Panc1 (cell line): ENCODE results near the gene BTBD9.

Experiments
- SIN3A ChIP-seq: IDR thresholded peaks from 2 replicates; pipeline ENCODE4 v1.6.1; 2012; ENCODE audit warnings: low read depth, mild to moderate bottlenecking, low read length, moderate library complexity, borderline replicate concordance; ENCODE audit not compliant: insufficient read depth
- TF ChIP-seq, protein P1 (sequence below): fragments of 450-650 bp; IDR thresholded peaks from 2 replicates; pipeline ENCODE4 v1.5.1; 2017; ENCODE audit warnings: mild to moderate bottlenecking

DNA sequence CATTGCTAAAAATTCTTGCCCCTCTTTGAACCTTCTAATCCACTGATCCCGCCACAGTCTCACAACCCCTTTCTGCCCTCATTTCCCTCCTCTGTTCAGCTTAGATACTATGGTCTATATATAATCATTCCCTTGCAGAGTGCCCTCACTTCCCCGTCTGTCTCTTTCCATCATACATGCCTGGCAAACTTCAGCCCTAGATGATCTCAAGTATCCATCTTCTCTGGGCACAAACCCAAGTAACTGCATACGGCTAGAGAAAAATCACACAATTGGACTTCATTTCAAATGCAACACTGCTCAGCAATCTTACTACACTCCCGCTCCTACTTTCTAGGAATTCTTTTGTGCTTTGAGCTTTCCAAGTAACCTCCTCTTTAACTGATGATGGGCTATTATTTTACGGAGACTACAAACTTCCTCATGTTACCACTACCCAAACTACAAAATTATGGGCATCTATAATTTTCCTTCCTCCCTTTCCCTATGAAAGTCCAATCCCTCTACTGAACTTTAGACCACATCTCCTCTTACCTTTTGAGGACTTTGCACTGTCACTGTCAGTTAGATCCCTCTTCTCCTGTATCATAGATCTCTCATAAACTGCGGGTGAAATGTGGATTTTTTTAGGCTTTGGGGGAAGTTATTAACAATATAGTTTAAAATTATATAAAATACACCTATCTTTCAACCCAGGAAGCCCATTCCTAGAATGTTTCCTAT lies 135.6 kb downstream of the BTBD9 start:
- TF ChIP-seq SIN3A, result no peak
- TF ChIP-seq, protein P1, sequence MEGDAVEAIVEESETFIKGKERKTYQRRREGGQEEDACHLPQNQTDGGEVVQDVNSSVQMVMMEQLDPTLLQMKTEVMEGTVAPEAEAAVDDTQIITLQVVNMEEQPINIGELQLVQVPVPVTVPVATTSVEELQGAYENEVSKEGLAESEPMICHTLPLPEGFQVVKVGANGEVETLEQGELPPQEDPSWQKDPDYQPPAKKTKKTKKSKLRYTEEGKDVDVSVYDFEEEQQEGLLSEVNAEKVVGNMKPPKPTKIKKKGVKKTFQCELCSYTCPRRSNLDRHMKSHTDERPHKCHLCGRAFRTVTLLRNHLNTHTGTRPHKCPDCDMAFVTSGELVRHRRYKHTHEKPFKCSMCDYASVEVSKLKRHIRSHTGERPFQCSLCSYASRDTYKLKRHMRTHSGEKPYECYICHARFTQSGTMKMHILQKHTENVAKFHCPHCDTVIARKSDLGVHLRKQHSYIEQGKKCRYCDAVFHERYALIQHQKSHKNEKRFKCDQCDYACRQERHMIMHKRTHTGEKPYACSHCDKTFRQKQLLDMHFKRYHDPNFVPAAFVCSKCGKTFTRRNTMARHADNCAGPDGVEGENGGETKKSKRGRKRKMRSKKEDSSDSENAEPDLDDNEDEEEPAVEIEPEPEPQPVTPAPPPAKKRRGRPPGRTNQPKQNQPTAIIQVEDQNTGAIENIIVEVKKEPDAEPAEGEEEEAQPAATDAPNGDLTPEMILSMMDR, result no peak
